ENCODE results near the gene PMEL. TPM values are rescaled to one million over a fixed set of nuclear protein-coding genes. Genes with fewer than 3 reads are reported as not detected.
A peak's percentile ranks its signal among the peaks of the same experiment; 100 is the strongest.

Gene PMEL
- polyA plus RNA-seq, 1 of the 3 experiments (the other 2 are of a cell fraction) = 1.8 TPM

DNA sequence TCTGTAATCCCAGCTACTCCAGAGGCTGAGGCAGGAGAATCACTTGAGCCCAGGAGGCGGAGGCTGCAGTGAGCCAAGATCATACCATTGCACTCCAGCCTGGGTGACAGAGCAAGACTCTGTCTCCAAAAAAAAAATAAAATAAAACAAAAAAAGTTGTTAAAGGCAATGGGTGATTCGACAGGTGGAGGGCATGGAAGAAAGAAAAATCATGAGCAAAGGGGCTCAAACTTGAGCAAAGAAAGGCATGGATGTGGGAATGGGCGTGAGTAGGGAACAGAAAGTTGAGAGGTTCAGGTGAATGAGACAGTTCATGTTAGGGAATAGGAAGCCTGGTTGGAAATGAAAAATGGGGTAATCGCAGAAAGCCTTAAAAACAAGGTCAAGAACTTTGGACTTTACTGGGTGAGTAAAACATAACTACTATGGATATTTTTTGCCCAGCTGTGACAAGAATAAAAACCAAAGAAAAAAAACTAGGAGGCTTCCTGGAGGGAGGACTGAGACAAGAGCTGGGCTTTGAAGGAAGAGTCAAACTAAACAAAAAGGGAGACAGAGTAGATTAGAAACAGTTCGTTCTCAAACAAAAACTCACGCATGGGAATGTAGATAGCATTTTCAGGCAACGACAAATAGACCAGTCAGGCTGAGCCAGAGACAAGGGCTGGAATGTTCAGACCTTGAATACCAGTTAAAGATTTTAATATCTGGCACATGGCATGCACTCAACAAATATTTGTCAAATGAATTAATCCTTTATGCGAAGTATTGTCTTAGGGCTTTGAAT, 56.9 kb downstream of the PMEL start:
- H3K9me3 ChIP-seq = no peaks in the 10 kb centered on the region
- ChIA-PET CTCF (no interaction called here), POLR2A (no interaction called here)
- no peak for TF ChIP-seq GABPA (IDR thresholded peaks at IDR 0.05; ENCODE audit: low read depth)
- TF ChIP-seq, protein P1, sequence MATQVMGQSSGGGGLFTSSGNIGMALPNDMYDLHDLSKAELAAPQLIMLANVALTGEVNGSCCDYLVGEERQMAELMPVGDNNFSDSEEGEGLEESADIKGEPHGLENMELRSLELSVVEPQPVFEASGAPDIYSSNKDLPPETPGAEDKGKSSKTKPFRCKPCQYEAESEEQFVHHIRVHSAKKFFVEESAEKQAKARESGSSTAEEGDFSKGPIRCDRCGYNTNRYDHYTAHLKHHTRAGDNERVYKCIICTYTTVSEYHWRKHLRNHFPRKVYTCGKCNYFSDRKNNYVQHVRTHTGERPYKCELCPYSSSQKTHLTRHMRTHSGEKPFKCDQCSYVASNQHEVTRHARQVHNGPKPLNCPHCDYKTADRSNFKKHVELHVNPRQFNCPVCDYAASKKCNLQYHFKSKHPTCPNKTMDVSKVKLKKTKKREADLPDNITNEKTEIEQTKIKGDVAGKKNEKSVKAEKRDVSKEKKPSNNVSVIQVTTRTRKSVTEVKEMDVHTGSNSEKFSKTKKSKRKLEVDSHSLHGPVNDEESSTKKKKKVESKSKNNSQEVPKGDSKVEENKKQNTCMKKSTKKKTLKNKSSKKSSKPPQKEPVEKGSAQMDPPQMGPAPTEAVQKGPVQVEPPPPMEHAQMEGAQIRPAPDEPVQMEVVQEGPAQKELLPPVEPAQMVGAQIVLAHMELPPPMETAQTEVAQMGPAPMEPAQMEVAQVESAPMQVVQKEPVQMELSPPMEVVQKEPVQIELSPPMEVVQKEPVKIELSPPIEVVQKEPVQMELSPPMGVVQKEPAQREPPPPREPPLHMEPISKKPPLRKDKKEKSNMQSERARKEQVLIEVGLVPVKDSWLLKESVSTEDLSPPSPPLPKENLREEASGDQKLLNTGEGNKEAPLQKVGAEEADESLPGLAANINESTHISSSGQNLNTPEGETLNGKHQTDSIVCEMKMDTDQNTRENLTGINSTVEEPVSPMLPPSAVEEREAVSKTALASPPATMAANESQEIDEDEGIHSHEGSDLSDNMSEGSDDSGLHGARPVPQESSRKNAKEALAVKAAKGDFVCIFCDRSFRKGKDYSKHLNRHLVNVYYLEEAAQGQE (IDR thresholded peaks at IDR 0.05; ENCODE audit: low read depth, low read length) = no peak
- TF ChIP-seq MAX (IDR thresholded peaks at IDR 0.05; ENCODE audit: low read depth) = no peak
- TF ChIP-seq TCF12 (IDR thresholded peaks at IDR 0.05) = peak; percentile 22; the same call in 1 of the 2 replicates
- TF ChIP-seq SIN3A (IDR thresholded peaks at IDR 0.05; ENCODE audit: borderline replicate concordance, low read depth, low read length) = no peak
- peak overlapping the region; percentile 32; the same call in 1 of the 2 replicates for H3K4me2 ChIP-seq
- H3K27me3 ChIP-seq (ENCODE audit: insufficient read depth) = no peaks in the 10 kb centered on the region
- DNase-seq = no peak
- H3K79me2 ChIP-seq (ENCODE audit: insufficient read depth) = peaks cover 61% of the 10 kb centered on the region
- H3K9ac ChIP-seq = peak overlapping the region; percentile 14; the same call in 1 of the 2 replicates
- H3K27ac ChIP-seq (ENCODE audit: low read depth in 2 of 2, low read length in 1 of 2) = peak overlapping the region in 1 of 2 experiments; percentile 79; a peak in 3 of 4 replicates
- H2AFZ ChIP-seq (ENCODE audit: low read depth) = no peak overlapping the region
- H4K20me1 ChIP-seq (ENCODE audit: insufficient read depth) = no peaks in the 10 kb centered on the region
- peaks cover 8 to 16% of the 10 kb centered on the region in 2 experiments for H3K36me3 ChIP-seq (replicated peaks in 1 of 2; ENCODE audit: control insufficient read depth in 1 of 2, insufficient read depth in 2 of 2, low read length in 1 of 2)
- H3K9me2 ChIP-seq = no peaks in the 10 kb centered on the region
- 60% methylated on average over 8 of the region's 8 CpGs for WGBS (ENCODE audit: low lambda C conversion rate)
- H3K4me1 ChIP-seq (ENCODE audit: control insufficient read depth in 1 of 2, insufficient read depth in 2 of 2, low read depth in 1 of 2, low read length in 1 of 2) = peaks cover 0 to 11% of the 10 kb centered on the region in 2 experiments; a peak in 1 of 4 replicates
- no peak overlapping the region for H3K4me3 ChIP-seq (ENCODE audit: low read depth in 2 of 2, low read length in 1 of 2)
- H3F3A ChIP-seq (replicated peaks; ENCODE audit: insufficient read depth) = peaks cover 19% of the 10 kb centered on the region

GRCh38 chr12:55906056-55906455, 59.8 kb downstream of the PMEL start:
- peak overlapping the region in 1 of 2 experiments; percentile 52; a peak in 1 of 4 replicates for H3K27ac ChIP-seq (ENCODE audit: low read depth in 2 of 2, low read length in 1 of 2)
- H2AFZ ChIP-seq (ENCODE audit: low read depth) = no peak overlapping the region
- peaks cover 0 to 11% of the 10 kb centered on the region in 2 experiments; a peak in 1 of 4 replicates for H3K4me1 ChIP-seq (ENCODE audit: control insufficient read depth in 1 of 2, insufficient read depth in 2 of 2, low read depth in 1 of 2, low read length in 1 of 2)
- H3K9me3 ChIP-seq = no peaks in the 10 kb centered on the region
- POLR2A ChIA-PET = no interaction called here
- no peaks in the 10 kb centered on the region for H3K27me3 ChIP-seq (ENCODE audit: insufficient read depth)
- H3F3A ChIP-seq (replicated peaks; ENCODE audit: insufficient read depth) = peaks cover 19% of the 10 kb centered on the region
- peaks cover 36% of the 10 kb centered on the region for H3K79me2 ChIP-seq (ENCODE audit: insufficient read depth)
- 10% methylated on average over 1 of the region's 1 CpG for WGBS (ENCODE audit: low lambda C conversion rate)
- no peak for DNase-seq
- no peaks in the 10 kb centered on the region for H3K9me2 ChIP-seq
- H3K36me3 ChIP-seq (replicated peaks in 1 of 2; ENCODE audit: control insufficient read depth in 1 of 2, insufficient read depth in 2 of 2, low read length in 1 of 2) = peaks cover 11 to 16% of the 10 kb centered on the region in 2 experiments
- no peak overlapping the region for H3K4me3 ChIP-seq (ENCODE audit: low read depth in 2 of 2, low read length in 1 of 2)
- H3K4me2 ChIP-seq = peak overlapping the region; percentile 61; the same call in 1 of the 2 replicates
- CTCF ChIA-PET = interaction anchor here (1.2 to 1.7 kb wide), 2 partner anchors 20 to 168 kb away, joined by 3 read pairs; no protein-coding TSS in a partner anchor
- no peak overlapping the region for H3K9ac ChIP-seq
- no peaks in the 10 kb centered on the region for H4K20me1 ChIP-seq (ENCODE audit: insufficient read depth)
- TF ChIP-seq SMC3 (IDR thresholded peaks at IDR 0.05; ENCODE audit: low read depth, low read length) (no peak), RXRA (IDR thresholded peaks at IDR 0.05; ENCODE audit: borderline replicate concordance, low read depth) (no peak), JUND (IDR thresholded peaks at IDR 0.05) (peak; percentile 39), FOSL2 (IDR thresholded peaks at IDR 0.05; ENCODE audit: borderline replicate concordance, low read depth) (peak; percentile 58; the same call in 1 of the 2 replicates), PBX3 (IDR thresholded peaks at IDR 0.05) (peak; percentile 44), TCF12 (IDR thresholded peaks at IDR 0.05) (peak; percentile 44; the same call in 1 of the 2 replicates)

Other genes starting within 250 kb of the PMEL start
- gene BLOC1S1, start 250.0 kb downstream of the PMEL start, polyA plus RNA-seq (2012; rRNA removed) = 277 and 331 TPM in 2 replicates
- gene RDH5, start 245.6 kb downstream of the PMEL start, polyA plus RNA-seq (2012; rRNA removed) = 5.2 and 5.4 TPM in 2 replicates
- gene CD63, start 237.0 kb downstream of the PMEL start, polyA plus RNA-seq (2012; rRNA removed) = 1,022 and 1,465 TPM in 2 replicates
- 6.9 and 9.4 TPM in 2 replicates for gene GDF11, start 222.9 kb downstream of the PMEL start, polyA plus RNA-seq (2012; rRNA removed)
- gene SARNP, start 148.3 kb downstream of the PMEL start, polyA plus RNA-seq (2012; rRNA removed) = 65.8 and 66.9 TPM in 2 replicates
- gene ORMDL2, start 148.0 kb downstream of the PMEL start, polyA plus RNA-seq (2012; rRNA removed) = 35.2 and 37.3 TPM in 2 replicates
- gene DNAJC14, start 136.5 kb downstream of the PMEL start, polyA plus RNA-seq (2012; rRNA removed) = 11.0 and 15.4 TPM in 2 replicates
- gene MMP19, start 123.1 kb downstream of the PMEL start, polyA plus RNA-seq (2012; rRNA removed) = 5.7 and 6.8 TPM in 2 replicates
- 36.0 and 36.3 TPM in 2 replicates for gene PYM1, start 38.1 kb downstream of the PMEL start, polyA plus RNA-seq (2012; rRNA removed)
- 74.6 and 75.9 TPM in 2 replicates for gene DGKA, start 34.9 kb downstream of the PMEL start, polyA plus RNA-seq (2012; rRNA removed)
- gene CDK2, start 788 bp upstream of the PMEL start, polyA plus RNA-seq (2012; rRNA removed) = 34.7 and 43.3 TPM in 2 replicates
- gene RAB5B, start 8.0 kb upstream of the PMEL start, polyA plus RNA-seq (2012; rRNA removed) = 54.0 and 79.4 TPM in 2 replicates
- gene SUOX, start 31.2 kb upstream of the PMEL start, polyA plus RNA-seq (2012; rRNA removed) = 23.2 and 25.7 TPM in 2 replicates
- gene IKZF4, start 55.0 kb upstream of the PMEL start, polyA plus RNA-seq (2012; rRNA removed) = 2.0 and 3.9 TPM in 2 replicates
- gene RPS26, start 75.9 kb upstream of the PMEL start, polyA plus RNA-seq (2012; rRNA removed) = 1,500 and 1,782 TPM in 2 replicates
- 1.4 and 1.5 TPM in 2 replicates for gene ERBB3, start 114.1 kb upstream of the PMEL start, polyA plus RNA-seq (2012; rRNA removed)
- 207 and 213 TPM in 2 replicates for gene PA2G4, start 138.5 kb upstream of the PMEL start, polyA plus RNA-seq (2012; rRNA removed)
- 11,334 and 12,464 TPM in 2 replicates for gene RPL41, start 150.6 kb upstream of the PMEL start, polyA plus RNA-seq (2012; rRNA removed)
- 1.9 and 2.0 TPM in 2 replicates for gene ZC3H10, start 152.2 kb upstream of the PMEL start, polyA plus RNA-seq (2012; rRNA removed)
- gene ESYT1, start 162.2 kb upstream of the PMEL start, polyA plus RNA-seq (2012; rRNA removed) = 132 and 143 TPM in 2 replicates
- 203 and 234 TPM in 2 replicates for gene MYL6B, start 186.5 kb upstream of the PMEL start, polyA plus RNA-seq (2012; rRNA removed)
- gene MYL6, start 192.3 kb upstream of the PMEL start, polyA plus RNA-seq (2012; rRNA removed) = 4,697 and 4,711 TPM in 2 replicates
- gene SMARCC2, start 223.4 kb upstream of the PMEL start, polyA plus RNA-seq (2012; rRNA removed) = 64.3 and 73.0 TPM in 2 replicates

All from SK-N-SH (cell line).